ENCODE results near the gene B4GALNT1. TPM values are rescaled to one million over a fixed set of nuclear protein-coding genes. Genes with fewer than 3 reads are reported as not detected.

B4GALNT1 gene
- under 1 TPM in 1 of 2 donors, not detected in 1; 0.25 TPM for total RNA-seq
- polyA plus RNA-seq = under 1 TPM; 0.11 to 0.30 TPM

DNA sequence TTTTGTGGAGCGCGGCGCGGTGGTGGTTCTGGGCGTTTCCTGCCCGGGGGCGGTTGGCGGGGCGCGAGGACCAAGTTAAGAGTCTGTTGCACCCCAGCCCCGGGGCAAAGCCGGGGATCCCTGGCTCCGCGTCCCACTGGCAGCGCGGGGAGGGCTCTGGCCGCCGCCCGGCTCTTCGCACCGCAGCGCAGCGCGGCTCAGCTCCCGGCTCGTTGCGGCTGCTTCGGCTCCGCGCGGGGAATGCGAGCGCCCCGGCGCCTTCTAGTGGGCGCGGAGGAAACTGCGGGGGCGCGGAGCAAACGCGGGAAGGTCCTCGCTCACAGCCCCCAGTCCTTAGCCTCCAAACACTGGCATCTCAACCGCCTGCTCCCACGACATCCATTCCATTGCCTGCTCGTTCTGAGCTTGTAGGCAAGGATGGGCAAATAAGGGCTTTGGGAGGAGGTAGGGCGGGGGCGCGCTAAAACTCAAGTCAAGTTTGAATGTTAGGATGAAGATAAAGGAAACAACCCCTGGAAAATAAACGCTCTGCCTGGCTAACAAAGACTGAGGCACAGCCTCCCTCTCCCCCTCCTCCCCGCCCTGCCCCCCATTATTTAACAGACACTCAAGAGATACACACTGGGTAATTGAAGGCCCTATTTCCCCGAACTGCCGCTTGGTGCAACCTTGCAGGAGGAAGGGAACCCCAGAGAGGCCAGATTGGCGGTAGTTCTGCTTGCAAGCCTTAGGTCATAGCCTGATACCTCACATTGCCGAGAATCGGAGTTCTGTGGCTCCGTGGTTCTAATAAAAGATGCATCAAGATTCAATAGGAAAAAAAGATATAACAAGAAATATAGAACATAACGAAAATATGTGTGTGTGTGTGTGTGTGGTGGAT, at the start of gene B4GALNT1:
TSS of gene B4GALNT1 (minus strand) at position 244 of the 883 bp plus-strand sequence. CDS start 1,069 bp downstream, outside the sequence.
- Histone ChIP-seq H3K27me3 (ENCODE audit: control insufficient read depth in 4 of 4, insufficient read depth in 4 of 4, low read length in 3 of 4) (peaks cover 2 to 15% (median 7%) of the 10 kb centered on the region in 4 donors), H3K4me1 (ENCODE audit: control insufficient read depth in 4 of 4, insufficient read depth in 4 of 4, low read length in 3 of 4) (peaks cover 0 to 15% (median 8%) of the 10 kb centered on the region in 4 donors), H3K27ac (ENCODE audit: low read depth in 1 of 2, low read length in 2 of 2) (no peak within 1 kb of the TSS), H3K36me3 (ENCODE audit: control insufficient read depth in 4 of 4, insufficient read depth in 3 of 4, low read depth in 1 of 4, low read length in 3 of 4) (no peaks in the 10 kb centered on the region), H3K4me3 (ENCODE audit: low read depth in 1 of 3, low read length in 3 of 3) (peak within 1 kb of the TSS in 2 of 3 donors; percentile 23 to 65), H3K9ac (ENCODE audit: low read depth in 1 of 2, low read length in 2 of 2) (no peak within 1 kb of the TSS), H3K9me3 (ENCODE audit: control insufficient read depth in 4 of 4, low read length in 3 of 4) (no peaks in the 10 kb centered on the region)
- TF ChIP-seq FOXA1 (IDR thresholded peaks at IDR 0.05) (no peak), RAD21 (IDR thresholded peaks at IDR 0.05) (peak; percentile 41 to 75), EGR1 (IDR thresholded peaks at IDR 0.05; ENCODE audit: low read depth in 2 of 2) (no peak), SP1 (IDR thresholded peaks at IDR 0.05) (no peak), FOXA2 (IDR thresholded peaks at IDR 0.05) (no peak), RXRA (IDR thresholded peaks at IDR 0.05) (no peak), HNF4A (conservative IDR thresholded peaks at IDR 0.05) (no peak), JUND (IDR thresholded peaks at IDR 0.05) (no peak), GABPA (IDR thresholded peaks at IDR 0.05 in 1 of 2, conservative IDR thresholded peaks at IDR 0.05 in 1 of 2) (no peak), HNF4G (IDR thresholded peaks at IDR 0.05) (no peak), YY1 (IDR thresholded peaks at IDR 0.05) (no peak), NR2F2 (IDR thresholded peaks at IDR 0.05) (no peak), TAF1 (conservative IDR thresholded peaks at IDR 0.05) (no peak)
- TF ChIP-seq, protein P1, sequence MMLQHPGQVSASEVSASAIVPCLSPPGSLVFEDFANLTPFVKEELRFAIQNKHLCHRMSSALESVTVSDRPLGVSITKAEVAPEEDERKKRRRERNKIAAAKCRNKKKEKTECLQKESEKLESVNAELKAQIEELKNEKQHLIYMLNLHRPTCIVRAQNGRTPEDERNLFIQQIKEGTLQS (IDR thresholded peaks at IDR 0.05) = no peak
- TF ChIP-seq, protein P2, sequence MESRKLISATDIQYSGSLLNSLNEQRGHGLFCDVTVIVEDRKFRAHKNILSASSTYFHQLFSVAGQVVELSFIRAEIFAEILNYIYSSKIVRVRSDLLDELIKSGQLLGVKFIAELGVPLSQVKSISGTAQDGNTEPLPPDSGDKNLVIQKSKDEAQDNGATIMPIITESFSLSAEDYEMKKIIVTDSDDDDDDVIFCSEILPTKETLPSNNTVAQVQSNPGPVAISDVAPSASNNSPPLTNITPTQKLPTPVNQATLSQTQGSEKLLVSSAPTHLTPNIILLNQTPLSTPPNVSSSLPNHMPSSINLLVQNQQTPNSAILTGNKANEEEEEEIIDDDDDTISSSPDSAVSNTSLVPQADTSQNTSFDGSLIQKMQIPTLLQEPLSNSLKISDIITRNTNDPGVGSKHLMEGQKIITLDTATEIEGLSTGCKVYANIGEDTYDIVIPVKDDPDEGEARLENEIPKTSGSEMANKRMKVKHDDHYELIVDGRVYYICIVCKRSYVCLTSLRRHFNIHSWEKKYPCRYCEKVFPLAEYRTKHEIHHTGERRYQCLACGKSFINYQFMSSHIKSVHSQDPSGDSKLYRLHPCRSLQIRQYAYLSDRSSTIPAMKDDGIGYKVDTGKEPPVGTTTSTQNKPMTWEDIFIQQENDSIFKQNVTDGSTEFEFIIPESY (IDR thresholded peaks at IDR 0.05) = no peak
- TF ChIP-seq, protein P3, sequence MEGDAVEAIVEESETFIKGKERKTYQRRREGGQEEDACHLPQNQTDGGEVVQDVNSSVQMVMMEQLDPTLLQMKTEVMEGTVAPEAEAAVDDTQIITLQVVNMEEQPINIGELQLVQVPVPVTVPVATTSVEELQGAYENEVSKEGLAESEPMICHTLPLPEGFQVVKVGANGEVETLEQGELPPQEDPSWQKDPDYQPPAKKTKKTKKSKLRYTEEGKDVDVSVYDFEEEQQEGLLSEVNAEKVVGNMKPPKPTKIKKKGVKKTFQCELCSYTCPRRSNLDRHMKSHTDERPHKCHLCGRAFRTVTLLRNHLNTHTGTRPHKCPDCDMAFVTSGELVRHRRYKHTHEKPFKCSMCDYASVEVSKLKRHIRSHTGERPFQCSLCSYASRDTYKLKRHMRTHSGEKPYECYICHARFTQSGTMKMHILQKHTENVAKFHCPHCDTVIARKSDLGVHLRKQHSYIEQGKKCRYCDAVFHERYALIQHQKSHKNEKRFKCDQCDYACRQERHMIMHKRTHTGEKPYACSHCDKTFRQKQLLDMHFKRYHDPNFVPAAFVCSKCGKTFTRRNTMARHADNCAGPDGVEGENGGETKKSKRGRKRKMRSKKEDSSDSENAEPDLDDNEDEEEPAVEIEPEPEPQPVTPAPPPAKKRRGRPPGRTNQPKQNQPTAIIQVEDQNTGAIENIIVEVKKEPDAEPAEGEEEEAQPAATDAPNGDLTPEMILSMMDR (IDR thresholded peaks at IDR 0.05; ENCODE audit: low read depth, low read length, missing input control) = peak; percentile 79
- TF ChIP-seq, protein P4, sequence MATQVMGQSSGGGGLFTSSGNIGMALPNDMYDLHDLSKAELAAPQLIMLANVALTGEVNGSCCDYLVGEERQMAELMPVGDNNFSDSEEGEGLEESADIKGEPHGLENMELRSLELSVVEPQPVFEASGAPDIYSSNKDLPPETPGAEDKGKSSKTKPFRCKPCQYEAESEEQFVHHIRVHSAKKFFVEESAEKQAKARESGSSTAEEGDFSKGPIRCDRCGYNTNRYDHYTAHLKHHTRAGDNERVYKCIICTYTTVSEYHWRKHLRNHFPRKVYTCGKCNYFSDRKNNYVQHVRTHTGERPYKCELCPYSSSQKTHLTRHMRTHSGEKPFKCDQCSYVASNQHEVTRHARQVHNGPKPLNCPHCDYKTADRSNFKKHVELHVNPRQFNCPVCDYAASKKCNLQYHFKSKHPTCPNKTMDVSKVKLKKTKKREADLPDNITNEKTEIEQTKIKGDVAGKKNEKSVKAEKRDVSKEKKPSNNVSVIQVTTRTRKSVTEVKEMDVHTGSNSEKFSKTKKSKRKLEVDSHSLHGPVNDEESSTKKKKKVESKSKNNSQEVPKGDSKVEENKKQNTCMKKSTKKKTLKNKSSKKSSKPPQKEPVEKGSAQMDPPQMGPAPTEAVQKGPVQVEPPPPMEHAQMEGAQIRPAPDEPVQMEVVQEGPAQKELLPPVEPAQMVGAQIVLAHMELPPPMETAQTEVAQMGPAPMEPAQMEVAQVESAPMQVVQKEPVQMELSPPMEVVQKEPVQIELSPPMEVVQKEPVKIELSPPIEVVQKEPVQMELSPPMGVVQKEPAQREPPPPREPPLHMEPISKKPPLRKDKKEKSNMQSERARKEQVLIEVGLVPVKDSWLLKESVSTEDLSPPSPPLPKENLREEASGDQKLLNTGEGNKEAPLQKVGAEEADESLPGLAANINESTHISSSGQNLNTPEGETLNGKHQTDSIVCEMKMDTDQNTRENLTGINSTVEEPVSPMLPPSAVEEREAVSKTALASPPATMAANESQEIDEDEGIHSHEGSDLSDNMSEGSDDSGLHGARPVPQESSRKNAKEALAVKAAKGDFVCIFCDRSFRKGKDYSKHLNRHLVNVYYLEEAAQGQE (IDR thresholded peaks at IDR 0.05) = no peak
- TF ChIP-seq, protein P5, sequence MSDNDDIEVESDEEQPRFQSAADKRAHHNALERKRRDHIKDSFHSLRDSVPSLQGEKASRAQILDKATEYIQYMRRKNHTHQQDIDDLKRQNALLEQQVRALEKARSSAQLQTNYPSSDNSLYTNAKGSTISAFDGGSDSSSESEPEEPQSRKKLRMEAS (IDR thresholded peaks at IDR 0.05) = no peak
- 3% methylated on average over 58 of the region's 58 CpGs for WGBS
- DNase-seq (ENCODE audit: low spot score) = peak; percentile 64

Measured in liver (tissue), 9 donors.